VCaP (cell line): ENCODE results near the gene DLGAP1.

Source experiments
- H3K27ac ChIP-seq: fragments of 450-650 bp; 2 replicates; pipeline ENCODE4 v1.5.1; 2017
- CTCF ChIP-seq: fragments of 450-650 bp; conservative IDR thresholded peaks from 2 replicates; pipeline ENCODE4 v1.5.1; 2017; ENCODE audit warnings: mild to moderate bottlenecking, moderate library complexity

Gene DLGAP1

GRCh38 chr18:3931542-3932112, 523.5 kb downstream of the DLGAP1 start:
- no peak for TF ChIP-seq CTCF
- H3K27ac ChIP-seq, result no peak overlapping the region

GRCh38 chr18:3931013-3931315, 524.1 kb downstream of the DLGAP1 start:
- H3K27ac ChIP-seq, result no peak overlapping the region
- no peak for TF ChIP-seq CTCF

- no peak for TF ChIP-seq CTCF
- H3K27ac ChIP-seq, result no peak overlapping the region
Measured at GRCh38 chr18:3930126-3931012, 524.7 kb downstream of the DLGAP1 start.

GRCh38 chr18:3924455-3924854, 530.7 kb downstream of the DLGAP1 start:
- no peak overlapping the region for H3K27ac ChIP-seq
- no peak for TF ChIP-seq CTCF

GRCh38 chr18:3923750-3924149, 531.4 kb downstream of the DLGAP1 start:
- H3K27ac ChIP-seq, result no peak overlapping the region

GRCh38 chr18:3921826-3922225, 533.3 kb downstream of the DLGAP1 start:
- no peak for TF ChIP-seq CTCF
- H3K27ac ChIP-seq, result no peak overlapping the region

More at GRCh38 chr18:3923750-3924149, 531.4 kb downstream of the DLGAP1 start:
- TF ChIP-seq CTCF, result no peak

GRCh38 chr18:3920832-3921231, 534.3 kb downstream of the DLGAP1 start:
- TF ChIP-seq CTCF, result no peak
- no peak overlapping the region for H3K27ac ChIP-seq
